NCI-H146 treated with DMSO at 0.1 percent for 48 hours (cell line): ENCODE measurements around the gene POFUT2.
A peak's percentile ranks its signal among the peaks of the same experiment; 100 is the strongest.

Source experiments
- DNase-seq: peaks from one replicate; lab custom pipeline; 2025; ENCODE audit not compliant: unreplicated experiment; lab: John Stamatoyannopoulos, UW

The POFUT2 gene

GRCh38 chr21:45264146-45264911 lies 23.4 kb downstream of the POFUT2 start:
- DNase-seq, result no peak

GRCh38 chr21:45263534-45263933 lies 24.2 kb downstream of the POFUT2 start:
- no peak for DNase-seq

GRCh38 chr21:45262616-45263015 lies 25.1 kb downstream of the POFUT2 start:
- no peak for DNase-seq

GRCh38 chr21:45262041-45262581 lies 25.6 kb downstream of the POFUT2 start:
- DNase-seq, result no peak

GRCh38 chr21:45261093-45261492 lies 26.6 kb downstream of the POFUT2 start:
- no peak for DNase-seq

GRCh38 chr21:45260191-45260825 lies 27.4 kb downstream of the POFUT2 start:
- DNase-seq, result no peak

GRCh38 chr21:45259206-45259840 lies 28.4 kb downstream of the POFUT2 start:
- no peak for DNase-seq

GRCh38 chr21:45258466-45258865 lies 29.2 kb downstream of the POFUT2 start:
- DNase-seq, result no peak

- DNase-seq, result no peak
These were observed 29.9 kb downstream of the POFUT2 start for GRCh38 chr21:45257673-45258341.

GRCh38 chr21:45256912-45257672 lies 30.6 kb downstream of the POFUT2 start:
- no peak for DNase-seq

GRCh38 chr21:45256021-45256911 lies 31.4 kb downstream of the POFUT2 start:
- no peak for DNase-seq

GRCh38 chr21:45255381-45256020 lies 32.2 kb downstream of the POFUT2 start:
- peak; percentile 20 for DNase-seq

GRCh38 chr21:45254460-45254930 lies 33.2 kb downstream of the POFUT2 start:
- DNase-seq, result no peak

- DNase-seq, result no peak
These were observed 33.8 kb downstream of the POFUT2 start for GRCh38 chr21:45253633-45254459.

GRCh38 chr21:45253180-45253579 lies 34.5 kb downstream of the POFUT2 start:
- no peak for DNase-seq

GRCh38 chr21:45252448-45252925 lies 35.2 kb downstream of the POFUT2 start:
- DNase-seq, result no peak

- DNase-seq, result no peak
These were observed 35.9 kb downstream of the POFUT2 start for GRCh38 chr21:45251635-45252447.
